GM19023 (cell line): Measurements from ENCODE around the gene PRCP.

Experiments
- ATAC-seq: cut with Tn5 transposase; IDR thresholded peaks from one replicate; pipeline ENCODE4 v1.9.1; 2021; ENCODE audit warnings: mild to moderate bottlenecking, moderate library complexity; ENCODE audit not compliant: unreplicated experiment

The PRCP gene

DNA sequence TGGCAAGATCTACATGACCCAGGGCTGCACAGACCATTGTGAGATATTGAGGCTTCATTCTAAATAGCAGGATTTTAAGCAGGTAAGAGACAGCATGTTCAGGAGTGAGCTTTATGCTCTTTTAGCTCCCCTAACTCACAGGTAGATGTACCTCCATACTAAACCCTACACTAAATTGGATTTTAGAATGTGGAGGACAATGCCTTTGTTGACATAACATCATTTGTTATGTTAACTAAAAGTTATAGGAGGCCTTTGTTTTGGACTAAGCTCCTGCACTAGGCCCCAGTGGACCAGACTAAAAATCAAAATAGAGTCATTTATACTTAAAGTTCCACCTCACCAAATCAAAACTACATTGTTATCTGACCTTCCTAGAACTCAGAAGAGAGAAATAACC is 8.1 kb upstream of the PRCP start:
- ATAC-seq = no peak

GRCh38 chr11:82907371-82907770 is 7.1 kb upstream of the PRCP start:
- no peak for ATAC-seq

DNA sequence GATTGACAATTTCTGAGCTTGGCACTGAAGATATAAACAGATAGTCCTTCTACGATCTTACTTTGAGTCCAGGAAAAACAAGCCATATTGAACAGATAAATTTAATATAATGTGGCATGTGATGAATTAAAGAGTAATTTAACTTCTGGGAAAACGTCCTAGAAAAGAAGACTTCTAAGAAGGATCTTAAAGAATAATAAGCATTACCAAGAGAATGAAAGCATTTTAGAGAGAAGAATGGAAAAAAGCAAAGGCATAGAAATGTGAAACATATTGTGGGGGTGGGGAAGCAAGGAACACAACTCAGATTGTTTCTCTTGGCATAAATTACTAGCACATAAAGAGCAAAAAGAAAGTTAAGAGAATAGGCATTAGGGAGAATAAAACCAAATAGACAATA is 6.7 kb upstream of the PRCP start:
- ATAC-seq = no peak

GRCh38 chr11:82906236-82906635 is 6.0 kb upstream of the PRCP start:
- no peak for ATAC-seq

DNA sequence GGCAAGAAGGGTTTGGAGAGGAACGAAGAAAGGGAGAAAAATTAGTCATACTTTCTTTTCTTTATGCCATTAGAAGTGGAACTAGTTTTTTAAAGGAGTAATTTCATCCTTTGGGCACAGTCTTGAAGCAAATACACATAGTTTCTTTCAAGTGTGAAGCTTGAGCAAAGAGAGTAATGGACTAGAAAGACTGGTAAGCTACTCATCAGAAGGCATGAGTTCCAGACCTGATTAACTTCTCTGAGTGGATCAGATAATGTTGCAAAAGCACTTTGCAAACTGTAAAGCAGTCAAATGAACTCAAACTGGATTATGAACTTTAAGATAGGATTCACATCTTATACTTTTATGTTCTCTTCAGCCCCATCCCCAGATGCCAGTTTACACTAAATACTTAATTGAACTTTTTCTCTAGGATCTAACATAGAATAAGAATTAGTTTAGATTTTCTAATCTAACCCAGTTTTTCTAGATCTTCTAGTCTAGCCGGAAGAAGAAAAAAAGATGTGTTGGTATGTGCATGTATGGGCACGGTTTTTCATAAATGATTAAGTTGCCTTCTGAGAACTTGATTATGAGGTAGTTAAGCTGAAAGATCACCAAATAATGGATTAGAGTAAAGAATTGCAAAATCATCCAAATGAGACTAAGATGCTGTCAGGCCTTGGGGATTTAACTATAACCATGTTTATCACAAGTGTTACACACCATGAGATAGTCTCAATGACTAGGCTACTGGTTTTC is 3.8 kb upstream of the PRCP start:
- no peak for ATAC-seq

GRCh38 chr11:82902880-82903279 is 2.6 kb upstream of the PRCP start:
- no peak for ATAC-seq

DNA sequence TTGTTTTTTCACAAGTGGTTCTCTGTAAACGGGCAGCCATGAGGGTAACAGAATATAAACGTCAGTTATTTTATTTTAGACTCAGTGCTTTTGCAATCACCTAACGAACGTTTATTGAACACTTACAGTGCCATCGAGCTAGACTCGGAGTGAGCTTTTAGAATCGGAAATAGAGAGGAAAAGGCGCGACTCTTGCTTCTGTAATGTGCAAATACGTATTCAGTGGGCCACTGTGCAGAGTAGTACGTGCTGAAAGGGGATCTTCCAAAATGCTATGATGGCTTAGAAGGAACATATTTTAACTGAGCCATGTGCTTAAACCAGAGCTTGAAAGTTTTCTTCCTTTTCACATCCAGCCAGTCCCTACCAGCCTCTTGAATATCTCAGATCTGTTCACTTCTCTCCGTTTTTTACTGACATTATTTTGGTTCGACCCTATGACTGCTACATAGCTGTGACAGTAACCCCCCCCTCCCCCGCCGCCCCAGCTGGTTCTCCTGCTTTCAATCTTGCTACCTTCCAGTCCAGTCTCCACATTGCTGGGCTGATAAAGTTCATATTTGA is 1.8 kb upstream of the PRCP start:
- ATAC-seq = no peak

- ATAC-seq = peak; percentile 68
Measured at GRCh38 chr11:82901165-82901921, 1.1 kb upstream of the PRCP start, which contains the start of gene DDIAS. TSS of gene DDIAS (plus strand) at chr11:82901736. CDS start at chr11:82914739, 13,003 bp downstream.

- ATAC-seq = no peak
Measured at GRCh38 chr11:82899957-82900276, 313 bp downstream of the PRCP start.

GRCh38 chr11:82899186-82899820 is 927 bp downstream of the PRCP start:
- no peak for ATAC-seq

DNA sequence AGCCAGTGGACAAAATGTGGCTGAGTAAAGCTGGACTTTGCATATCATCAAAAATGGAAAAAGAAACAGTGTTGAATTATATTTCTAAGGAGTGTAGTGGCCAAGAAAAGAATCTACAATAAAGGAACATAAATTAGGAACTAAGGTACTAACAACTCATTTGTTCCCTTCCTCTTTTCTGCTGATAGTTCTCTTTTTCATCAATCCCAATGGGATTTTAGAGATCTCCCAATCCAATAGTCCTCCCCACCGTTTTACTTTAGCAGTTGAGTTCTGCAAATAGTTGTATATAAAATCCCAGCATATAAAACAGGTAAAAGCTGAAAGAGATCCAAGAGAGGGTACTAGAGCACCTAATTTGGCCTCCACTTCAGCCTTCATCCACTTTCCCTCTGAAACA is 2.0 kb downstream of the PRCP start:
- ATAC-seq = no peak

GRCh38 chr11:82896183-82896582 is 4.0 kb downstream of the PRCP start:
- ATAC-seq = no peak

- no peak for ATAC-seq
Measured at GRCh38 chr11:82895437-82896091, 4.7 kb downstream of the PRCP start.

- ATAC-seq = no peak
Measured at GRCh38 chr11:82892611-82893169, 7.5 kb downstream of the PRCP start.

GRCh38 chr11:82890936-82891335 is 9.3 kb downstream of the PRCP start:
- ATAC-seq = no peak

DNA sequence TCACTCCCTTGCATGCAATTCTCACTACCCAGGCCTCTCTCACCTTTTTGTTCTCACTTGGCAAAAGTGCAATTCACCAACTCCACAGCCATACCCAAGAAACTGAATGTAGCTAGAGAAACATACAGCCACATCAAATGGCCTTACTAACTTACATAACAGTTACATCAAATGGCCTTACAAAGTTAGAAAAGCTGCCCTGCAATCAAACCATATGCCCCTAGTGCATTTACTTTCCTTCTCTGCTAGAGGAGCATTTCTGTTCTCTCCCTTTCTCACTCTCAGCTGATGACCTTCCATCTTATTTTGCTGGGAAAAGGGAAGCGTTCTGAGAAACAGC is 10.3 kb downstream of the PRCP start:
- no peak for ATAC-seq

- no peak for ATAC-seq
Measured at GRCh38 chr11:82889133-82890001, 10.9 kb downstream of the PRCP start.

DNA sequence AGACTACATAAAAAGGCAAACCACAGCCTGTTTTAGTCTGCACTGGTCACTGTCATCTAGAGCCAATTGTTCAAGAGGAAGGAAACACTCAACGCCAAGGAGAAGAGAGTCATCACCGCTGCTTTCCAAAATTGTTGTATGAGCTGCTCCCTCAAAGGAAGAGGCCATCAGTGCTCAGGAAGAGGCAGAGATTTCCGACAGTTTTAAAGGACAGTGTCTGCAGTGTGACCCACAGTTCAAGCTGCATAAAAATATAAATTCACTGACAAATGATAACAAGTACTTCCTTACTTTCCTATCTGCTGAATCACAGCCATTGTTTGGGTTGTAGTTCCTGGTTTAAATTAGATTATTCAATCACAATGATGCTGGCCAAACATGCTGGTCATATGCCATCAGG is 16.4 kb downstream of the PRCP start:
- ATAC-seq = no peak

GRCh38 chr11:82874646-82875523 is 25.3 kb downstream of the PRCP start:
- ATAC-seq = no peak
